OCI-LY7 (cell line): ENCODE data around the gene ARHGEF12.

Experiments used
- EZH2phosphoT487 ChIP-seq: fragments of 200-600 bp; sonication (generic); IDR thresholded peaks from 2 replicates; pipeline ENCODE4 v1.6.1; 2018; ENCODE audit warnings: low read depth, borderline replicate concordance, mild to moderate bottlenecking, mixed run types, antibody characterized with exemption, low read length, moderate library complexity, mixed read lengths
- TF ChIP-seq, protein P1 (sequence below): fragments of 200-600 bp; sonication (generic); conservative IDR thresholded peaks from 2 replicates; pipeline ENCODE4 v1.5.1; 2014; ENCODE audit warnings: mild to moderate bottlenecking, antibody characterized with exemption, low read length, moderate library complexity, mixed read lengths

DNA sequence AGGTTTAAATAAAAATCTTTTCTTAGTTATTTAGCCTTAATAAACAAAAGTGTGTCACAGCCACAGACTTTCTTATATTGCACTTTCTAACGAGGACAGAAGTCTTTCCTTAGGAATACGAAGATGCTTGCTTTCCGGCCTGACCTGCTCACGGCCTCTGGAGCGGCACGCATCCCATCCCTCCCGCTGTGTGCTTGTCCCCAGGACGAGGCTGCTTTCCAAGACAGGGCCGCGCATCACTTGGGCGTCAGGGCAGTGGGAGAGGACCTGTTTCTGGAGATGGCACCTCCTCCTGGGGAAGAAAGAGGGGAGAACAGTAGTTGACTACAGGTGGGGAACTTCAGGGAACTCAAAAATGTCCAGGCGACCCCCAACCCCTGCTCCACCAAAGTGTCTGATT is 201.8 kb downstream of the ARHGEF12 start:
- TF ChIP-seq, protein P1, sequence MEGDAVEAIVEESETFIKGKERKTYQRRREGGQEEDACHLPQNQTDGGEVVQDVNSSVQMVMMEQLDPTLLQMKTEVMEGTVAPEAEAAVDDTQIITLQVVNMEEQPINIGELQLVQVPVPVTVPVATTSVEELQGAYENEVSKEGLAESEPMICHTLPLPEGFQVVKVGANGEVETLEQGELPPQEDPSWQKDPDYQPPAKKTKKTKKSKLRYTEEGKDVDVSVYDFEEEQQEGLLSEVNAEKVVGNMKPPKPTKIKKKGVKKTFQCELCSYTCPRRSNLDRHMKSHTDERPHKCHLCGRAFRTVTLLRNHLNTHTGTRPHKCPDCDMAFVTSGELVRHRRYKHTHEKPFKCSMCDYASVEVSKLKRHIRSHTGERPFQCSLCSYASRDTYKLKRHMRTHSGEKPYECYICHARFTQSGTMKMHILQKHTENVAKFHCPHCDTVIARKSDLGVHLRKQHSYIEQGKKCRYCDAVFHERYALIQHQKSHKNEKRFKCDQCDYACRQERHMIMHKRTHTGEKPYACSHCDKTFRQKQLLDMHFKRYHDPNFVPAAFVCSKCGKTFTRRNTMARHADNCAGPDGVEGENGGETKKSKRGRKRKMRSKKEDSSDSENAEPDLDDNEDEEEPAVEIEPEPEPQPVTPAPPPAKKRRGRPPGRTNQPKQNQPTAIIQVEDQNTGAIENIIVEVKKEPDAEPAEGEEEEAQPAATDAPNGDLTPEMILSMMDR: no peak
- no peak for TF ChIP-seq EZH2phosphoT487
